K562 (cell line): ENCODE measurements around the gene TRIM40. TPM values are rescaled to one million over a fixed set of nuclear protein-coding genes. Genes with fewer than 3 reads are reported as not detected.
A peak's percentile ranks its signal among the peaks of the same experiment; 100 is the strongest.

Experiments used
- ATAC-seq: fragments of 200-7000 bp; cut with Tn5 transposase; 3 replicates; pipeline ENCODE4 v1.9.1; 2020; ENCODE audit warnings: moderate library complexity
- BruUV-seq: library from RNA; stranded (reverse); fragments of 400-500 nt; replicated peaks from 2 replicates; lab custom pipeline; 2021; lab: Mats Ljungman, UMichigan
- CTCF ChIA-PET: fragments of 300-600 bp; formaldehyde crosslinking; extraction: SDS; loops from one replicate; lab custom pipeline; 2021; ENCODE audit warnings: low intra/inter-chr PET ratio; lab: Yijun Ruan, JAX
- POLR2A ChIA-PET: fragments of 300-600, 350-650 bp; sonication (Branson Sonifier 250); formaldehyde crosslinking; extraction: SDS; loops from one replicate; lab custom pipeline; 2021; ENCODE audit warnings: antibody characterized with exemption, inconsistent platforms; lab: Yijun Ruan, JAX
- DNase-seq, 4 experiments: peaks; one replicate each; pipeline versions ENCODE4 v3.0.0 to v3.0.0-alpha.2; 2011 to 2018; ENCODE audit warnings: low spot score in 3 of 4, mixed read lengths in 3 of 4; ENCODE audit errors: extremely low read depth in 1 of 4
- FAIRE-seq: peaks from 2 replicates; lab custom pipeline; 2011; peaks lifted over from hg19 to GRCh38; lab: Jason Lieb, UNC
- H2AFZ ChIP-seq: 2 replicates; pipeline ENCODE4 v1.6.0; 2011; ENCODE audit warnings: low read depth, low read length, control low read depth, inconsistent platforms
- H3K27ac ChIP-seq: fragments of 200-600 bp; 3 replicates; pipeline ENCODE4 v1.8.0; 2011; ENCODE audit warnings: low read depth, mild to moderate bottlenecking, control low read depth, inconsistent platforms, low read length, moderate library complexity, mixed read lengths; ENCODE audit errors: extremely low read depth
- H3K27me3 ChIP-seq, 2 experiments: fragments of 300-600 bp in 1 of 2; 2 replicates in 1 of 2; 3 replicates in 1 of 2; pipeline versions ENCODE4 v1.6.0 to v1.8.0; 2011; ENCODE audit warnings: inconsistent platforms in 2 of 2, low read length in 2 of 2, mild to moderate bottlenecking in 1 of 2, mixed read lengths in 1 of 2, moderate library complexity in 1 of 2; ENCODE audit not compliant: control insufficient read depth in 2 of 2, insufficient read depth in 2 of 2
- H3K36me3 ChIP-seq: fragments of 300-600 bp; 3 replicates; pipeline ENCODE4 v1.8.0; 2011; ENCODE audit warnings: mild to moderate bottlenecking, low read length, inconsistent platforms; ENCODE audit not compliant: control insufficient read depth, insufficient read depth
- H3K4me1 ChIP-seq, 2 experiments: fragments of 200-600 bp in 1 of 2; replicated peaks in 1 of 2; 2 replicates in 1 of 2; 3 replicates in 1 of 2; pipeline versions ENCODE4 v1.5.1 to v1.8.0; 2011; ENCODE audit warnings: inconsistent platforms in 2 of 2, low read length in 2 of 2, mild to moderate bottlenecking in 1 of 2, mixed read lengths in 1 of 2, moderate library complexity in 1 of 2; ENCODE audit not compliant: control insufficient read depth in 2 of 2, insufficient read depth in 2 of 2
- H3K4me2 ChIP-seq: 2 replicates; pipeline ENCODE4 v1.6.1; 2011; ENCODE audit warnings: low read length, control low read depth, inconsistent platforms, mixed read lengths; ENCODE audit not compliant: insufficient read depth
- H3K4me3 ChIP-seq: fragments of 200-600 bp; sonication (generic), shearing (Covaris generic); 2 replicates; pipeline ENCODE4 v1.5.1; 2016; ENCODE audit warnings: control low read depth, inconsistent platforms
- H3K79me2 ChIP-seq: fragments of 200-600 bp; 3 replicates; pipeline ENCODE4 v1.8.0; 2011; ENCODE audit warnings: low read length, inconsistent platforms; ENCODE audit not compliant: control insufficient read depth, insufficient read depth
- H3K9ac ChIP-seq, 2 experiments: 2 replicates each; pipeline versions ENCODE4 v1.6.0 to v1.6.1; 2011; ENCODE audit warnings: low read depth in 2 of 2, low read length in 2 of 2, control low read depth in 1 of 2, inconsistent platforms in 1 of 2, mild to moderate bottlenecking in 1 of 2, mixed read lengths in 1 of 2; ENCODE audit not compliant: insufficient read depth in 1 of 2
- H3K9me1 ChIP-seq: one replicate; pipeline ENCODE4 v1.6.0; 2011; ENCODE audit warnings: inconsistent platforms, mild to moderate bottlenecking, low read length, moderate library complexity; ENCODE audit not compliant: control insufficient read depth, insufficient read depth
- H3K9me3 ChIP-seq: replicated peaks from 2 replicates; pipeline ENCODE4 v1.5.1; 2011; ENCODE audit warnings: low read depth, low read length, inconsistent platforms; ENCODE audit not compliant: control insufficient read depth, insufficient read depth
- H4K20me1 ChIP-seq: replicated peaks from 2 replicates; pipeline ENCODE4 v1.6.1; 2011; ENCODE audit warnings: low read length, inconsistent platforms, mixed read lengths; ENCODE audit not compliant: control insufficient read depth, insufficient read depth
- CTCF ChIP-seq, 3 experiments: IDR thresholded peaks in 2 of 3; conservative IDR thresholded peaks in 1 of 3; 2 replicates each; pipeline ENCODE4 v1.5.1; 2011 to 2012; ENCODE audit warnings: low read length in 3 of 3, mild to moderate bottlenecking in 3 of 3, control low read depth in 2 of 3, improper control_type of control experiment in 1 of 3, inconsistent platforms in 1 of 3, low read depth in 1 of 3, mixed read lengths in 1 of 3, moderate library complexity in 1 of 3; ENCODE audit not compliant: insufficient read depth in 2 of 3
- THRAP3 ChIP-seq: fragments of 450-650 bp; IDR thresholded peaks from 2 replicates; pipeline ENCODE4 v1.6.1; 2016; ENCODE audit warnings: mild to moderate bottlenecking, inconsistent platforms, borderline replicate concordance
- WGBS: fragments of 100-300 bp; shearing (Covaris generic); methylation state at CpG from one replicate; pipeline ENCODE4 v1.1.6; 2016; ENCODE audit warnings: low coverage, mixed read lengths; ENCODE audit not compliant: insufficient coverage; ENCODE audit errors: missing lambda C conversion rate; 5-methylcytosine and 5-hydroxymethylcytosine counted together
- in situ Hi-C: fragments of 300-500 bp; cut with MboI; formaldehyde crosslinking; loops from 4 replicates; pipeline ENCODE4 v1.15.0; 2018; ENCODE audit warnings: inconsistent platforms, mixed read lengths
- intact Hi-C: fragments of 100-400 bp; cut with micrococcal nuclease; formaldehyde crosslinking; loops from 2 replicates; pipeline ENCODE4 v1.14.2; 2022
- polyA plus RNA-seq, 8 experiments: library from polyadenylated mRNA; depleted of rRNA in 4 of 8; stranded (reverse) in 5 of 8; unstranded in 3 of 8; fragments of >200 nt; fragmentation: Nextera tagmentation in 2 of 8; fragmentation: Illumina TruSeq in 1 of 8; extraction: Ambion mirVana in 2 of 8; extraction: Trizol in 1 of 8; gene quantifications; 2 replicates each; pipeline versions ENCODE4 v1.2.1 to v1.2.3, GENCODE V29; 2011 to 2014; ENCODE audit warnings: inconsistent platforms in 1 of 8, missing spikeins in 1 of 8
- total RNA-seq, 7 experiments: library from RNA; depleted of rRNA in 6 of 7; stranded (reverse); fragments of >200 nt in 6 of 7; fragmentation: Illumina TruSeq in 2 of 7; extraction: Trizol in 2 of 7; gene quantifications; 2 replicates each; pipeline versions ENCODE4 v1.2.1 to v1.2.3, GENCODE V29; 2011 to 2021; ENCODE audit warnings: low replicate concordance in 1 of 7

The TRIM40 gene
- total and polyA plus RNA-seq, 9 of the 15 experiments (the other 6 are each of a cell fraction or from before 2014, with no cell fraction given) = 0.04 to 0.08 TPM; not detected in 7

- WGBS = 28% methylated on average over 6 of the region's 6 CpGs
- H3K4me1 ChIP-seq = peaks cover 4% of the 10 kb centered on the region in 2 experiments; a peak in 1 of 5 replicates
Measured at GRCh38 chr6:30116724-30117123, 19.2 kb upstream of the TRIM40 start.

More at GRCh38 chr6:30116724-30117123, 19.2 kb upstream of the TRIM40 start:
- Histone ChIP-seq H3K9ac (no peak overlapping the region), H3K4me3 (no peak overlapping the region), H3K79me2 (no peaks in the 10 kb centered on the region), H4K20me1 (no peaks in the 10 kb centered on the region), H3K9me1 (no peaks in the 10 kb centered on the region), H3K27ac (no peak overlapping the region), H3K36me3 (no peaks in the 10 kb centered on the region), H3K4me2 (no peak overlapping the region), H2AFZ (no peak overlapping the region), H3K9me3 (no peaks in the 10 kb centered on the region), H3K27me3 (peaks cover 10 to 17% of the 10 kb centered on the region in 2 experiments)
- FAIRE-seq (no peak), ATAC-seq (no peak), DNase-seq (no peak)
- ChIA-PET CTCF (no interaction called here), POLR2A (no interaction called here)
- no TSS peak for BruUV-seq
- in situ Hi-C loops (no loop called here), intact Hi-C loops (loop anchor here (5.0 kb wide), 1 partner anchor 281 kb away; no protein-coding TSS in a partner anchor)
- TF ChIP-seq CTCF (IDR thresholded peaks at IDR 0.05 in 2 of 3, conservative IDR thresholded peaks at IDR 0.05 in 1 of 3; ENCODE audit: insufficient read depth in 2 of 3, low read depth in 1 of 3, low read length in 3 of 3) (0 out of 6 replicates have a peak, but pooled peaks of 1 of the 3 experiments have one; percentile 4), THRAP3 (no peak)
